Mesenchymal stem cell (in vitro differentiated cells and primary cell): ENCODE data around the gene EPS15. TPM values are rescaled to one million over a fixed set of nuclear protein-coding genes. Genes with fewer than 3 reads are reported as not detected.

ENCODE experiments used
- DNase-seq: peaks from one replicate; pipeline ENCODE4 v3.0.0-alpha.2; 2013
- H2AFZ ChIP-seq: one replicate; pipeline ENCODE4 v1.6.1; 2013; ENCODE audit warnings: low read depth, mild to moderate bottlenecking, control low read depth, inconsistent platforms, low read length, moderate library complexity
- H2AK5ac ChIP-seq: 2 replicates; pipeline ENCODE4 v1.6.1; 2013; ENCODE audit warnings: low read length, moderate library complexity, mild to moderate bottlenecking, inconsistent platforms; ENCODE audit not compliant: severe bottlenecking
- H2BK120ac ChIP-seq: one replicate; pipeline ENCODE4 v1.6.1; 2013; ENCODE audit warnings: low read depth, mild to moderate bottlenecking, inconsistent platforms, low read length, moderate library complexity
- H2BK12ac ChIP-seq, 2 experiments: one replicate each; pipeline ENCODE4 v1.6.1; 2013; ENCODE audit warnings: inconsistent platforms in 2 of 2, low read length in 2 of 2, mild to moderate bottlenecking in 2 of 2, moderate library complexity in 2 of 2, control low read depth in 1 of 2
- H2BK15ac ChIP-seq: one replicate; pipeline ENCODE4 v1.6.1; 2013; ENCODE audit warnings: mild to moderate bottlenecking, low read depth, inconsistent platforms; ENCODE audit not compliant: poor library complexity, severe bottlenecking
- H2BK5ac ChIP-seq: 2 replicates; pipeline ENCODE4 v1.6.1; 2013; ENCODE audit warnings: low read depth, mild to moderate bottlenecking, low read length, control low read depth, inconsistent platforms; ENCODE audit not compliant: poor library complexity, severe bottlenecking
- H3K14ac ChIP-seq, 2 experiments: one replicate each; pipeline ENCODE4 v1.6.1; 2013; ENCODE audit warnings: inconsistent platforms in 2 of 2, low read length in 2 of 2, control low read depth in 1 of 2, mild to moderate bottlenecking in 1 of 2, moderate library complexity in 1 of 2
- H3K18ac ChIP-seq, 2 experiments: one replicate each; pipeline ENCODE4 v1.6.1; 2013; ENCODE audit warnings: inconsistent platforms in 2 of 2, low read length in 2 of 2, control low read depth in 1 of 2, low read depth in 1 of 2, mild to moderate bottlenecking in 1 of 2
- H3K23ac ChIP-seq, 2 experiments: one replicate each; pipeline ENCODE4 v1.6.1; 2013; ENCODE audit warnings: inconsistent platforms in 2 of 2, low read length in 2 of 2, mild to moderate bottlenecking in 2 of 2, moderate library complexity in 2 of 2, control low read depth in 1 of 2
- H3K27ac ChIP-seq: 2 replicates; pipeline ENCODE4 v1.5.1; 2013; ENCODE audit warnings: mild to moderate bottlenecking, moderate library complexity, low read length, control low read depth, inconsistent platforms; ENCODE audit not compliant: poor library complexity, severe bottlenecking
- H3K27me3 ChIP-seq, 2 experiments: 2 replicates each; pipeline versions ENCODE4 v1.6.1 to v1.7.0; 2013; ENCODE audit warnings: low read length in 2 of 2, mild to moderate bottlenecking in 2 of 2, moderate library complexity in 2 of 2, control low read depth in 1 of 2, inconsistent platforms in 1 of 2; ENCODE audit not compliant: control insufficient read depth in 1 of 2, insufficient read depth in 1 of 2
- H3K36me3 ChIP-seq, 2 experiments: 2 replicates each; pipeline versions ENCODE4 v1.6.1 to v1.7.0; 2013; ENCODE audit warnings: low read length in 2 of 2, control low read depth in 1 of 2, inconsistent platforms in 1 of 2, low read depth in 1 of 2, mild to moderate bottlenecking in 1 of 2; ENCODE audit not compliant: insufficient read depth in 2 of 2, control insufficient read depth in 1 of 2
- H3K4ac ChIP-seq, 2 experiments: one replicate each; pipeline ENCODE4 v1.6.1; 2013; ENCODE audit warnings: inconsistent platforms in 2 of 2, low read length in 2 of 2, mild to moderate bottlenecking in 2 of 2, moderate library complexity in 2 of 2, control low read depth in 1 of 2, low read depth in 1 of 2
- H3K4me1 ChIP-seq: 2 replicates; pipeline ENCODE4 v1.6.1; 2013; ENCODE audit warnings: low read depth, low read length, control low read depth; ENCODE audit not compliant: control insufficient read depth, insufficient read depth
- H3K4me2 ChIP-seq: 2 replicates; pipeline ENCODE4 v1.6.1; 2013; ENCODE audit warnings: low read length, mild to moderate bottlenecking, inconsistent platforms; ENCODE audit not compliant: poor library complexity, severe bottlenecking
- H3K4me3 ChIP-seq, 2 experiments: 2 replicates each; pipeline versions ENCODE4 v1.5.1 to v1.7.0; 2013; ENCODE audit warnings: low read length in 2 of 2, mild to moderate bottlenecking in 2 of 2, control low read depth in 1 of 2, low read depth in 1 of 2; ENCODE audit not compliant: insufficient read depth in 1 of 2
- H3K79me1 ChIP-seq: replicated peaks from 2 replicates; pipeline ENCODE4 v1.6.1; 2013; ENCODE audit warnings: mild to moderate bottlenecking, control low read depth, low read length, inconsistent platforms; ENCODE audit not compliant: poor library complexity, severe bottlenecking
- H3K9ac ChIP-seq: 2 replicates; pipeline ENCODE4 v1.7.0; 2013; ENCODE audit warnings: mild to moderate bottlenecking, low read length, moderate library complexity
- H3K9me3 ChIP-seq: 2 replicates; pipeline ENCODE4 v1.7.0; 2013; ENCODE audit warnings: mild to moderate bottlenecking, low read length; ENCODE audit not compliant: control insufficient read depth
- H4K8ac ChIP-seq: one replicate; pipeline ENCODE4 v1.6.1; 2013; ENCODE audit warnings: inconsistent platforms, mild to moderate bottlenecking, low read length, moderate library complexity
- H4K91ac ChIP-seq: one replicate; pipeline ENCODE4 v1.6.1; 2013; ENCODE audit warnings: mild to moderate bottlenecking, low read length, inconsistent platforms
- WGBS: methylation state at CpG from one replicate; pipeline ENCODE4 v1.1.7; 2013; ENCODE audit warnings: mixed read lengths; 5-methylcytosine and 5-hydroxymethylcytosine counted together
- polyA plus RNA-seq, 2 experiments: library from polyadenylated mRNA; stranded (reverse); fragments of 200-250 nt; gene quantifications; one replicate each; pipeline ENCODE4 v1.2.3, GENCODE V29; 2013

EPS15 gene
- 42.9 TPM for polyA plus RNA-seq (2013, experiment 1 of 2)
- 41.3 TPM for polyA plus RNA-seq (2013, experiment 2 of 2)

DNA sequence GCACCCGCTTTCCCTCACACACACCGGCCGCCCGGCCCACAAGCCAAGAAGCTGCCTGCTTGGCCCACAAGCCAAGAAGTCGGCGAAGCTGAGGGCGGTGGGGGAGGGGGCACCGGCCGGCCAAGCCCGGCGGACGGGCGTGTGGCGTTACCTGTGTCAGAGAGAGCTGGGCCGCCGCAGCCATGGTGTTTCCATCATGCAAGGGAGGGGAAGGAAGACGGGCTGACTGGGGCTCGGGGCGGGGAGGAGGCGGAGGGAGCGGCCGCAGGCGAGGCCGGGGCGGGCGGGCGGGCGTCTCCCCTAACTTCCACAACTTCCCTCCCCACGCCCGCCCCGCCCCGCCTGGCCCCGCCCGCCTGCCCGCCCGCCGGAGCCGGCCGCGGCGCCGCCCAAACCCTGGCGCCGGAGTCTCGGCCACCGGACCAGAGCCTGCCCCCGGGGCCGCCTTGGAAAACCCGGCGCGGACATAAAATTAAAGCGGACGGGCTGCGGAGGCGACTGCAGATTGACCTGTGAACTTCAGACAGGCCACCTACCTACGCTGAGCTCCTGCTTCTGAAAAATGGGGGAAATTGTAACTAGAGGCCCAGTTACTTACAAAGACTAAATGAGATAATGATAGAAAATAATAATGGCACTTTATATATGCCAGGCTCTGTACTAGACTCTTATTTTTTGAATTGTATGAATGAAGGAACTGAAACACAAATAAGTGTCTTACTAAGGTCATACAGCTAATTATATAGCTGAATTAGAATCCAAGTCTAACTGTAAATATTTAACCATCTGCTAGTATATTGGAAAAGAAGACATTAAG is at the start of gene EPS15:
Gene EPS15 (minus strand): TSS at position 219 of the 817 bp plus-strand sequence. CDS start 35 bp downstream, at position 184.
- Histone ChIP-seq H2AFZ (peak within 1 kb of the TSS; percentile 55), H2BK5ac (peak within 1 kb of the TSS; percentile 32), H2BK120ac (peak within 1 kb of the TSS; percentile 91), H2AK5ac (no peak within 1 kb of the TSS), H3K4me2 (peak within 1 kb of the TSS; percentile 89), H3K18ac (peak within 1 kb of the TSS; percentile 92 to 95), H3K9ac (peak within 1 kb of the TSS; percentile 94), H3K4me1 (peaks cover 4% of the 10 kb centered on the region), H3K79me1 (peaks cover 4% of the 10 kb centered on the region), H3K9me3 (no peaks in the 10 kb centered on the region), H2BK15ac (peak within 1 kb of the TSS; percentile 96), H3K23ac (peak within 1 kb of the TSS in 1 of 2 experiments; percentile 20), H3K4me3 (peak within 1 kb of the TSS; percentile 75 to 95), H3K4ac (peak within 1 kb of the TSS; percentile 22 to 95), H4K91ac (peak within 1 kb of the TSS; percentile 70), H4K8ac (peak within 1 kb of the TSS; percentile 87), H2BK12ac (peak within 1 kb of the TSS in 1 of 2 experiments; percentile 64), H3K14ac (peak within 1 kb of the TSS in 1 of 2 experiments; percentile 45), H3K36me3 (no peaks in the 10 kb centered on the region), H3K27me3 (no peaks in the 10 kb centered on the region), H3K27ac (no peak within 1 kb of the TSS)
- peak; percentile 79 for DNase-seq
- WGBS = 0% methylated on average over 23 of the region's 56 CpGs

GRCh38 chr1:51568231-51568935 is 49.3 kb upstream of the EPS15 start:
- H4K8ac ChIP-seq = no peak overlapping the region
- no peak overlapping the region for H2BK120ac ChIP-seq
- no peaks in the 10 kb centered on the region for H3K79me1 ChIP-seq
- H3K27me3 ChIP-seq = no peaks in the 10 kb centered on the region
- no peak overlapping the region for H3K23ac ChIP-seq
- H3K4me1 ChIP-seq = peaks cover 4% of the 10 kb centered on the region
- no peak overlapping the region for H2AFZ ChIP-seq
- H2BK15ac ChIP-seq = no peak overlapping the region
- peak overlapping the region; percentile 31 for H3K9ac ChIP-seq
- H3K4me2 ChIP-seq = no peak overlapping the region
- H3K36me3 ChIP-seq = no peaks in the 10 kb centered on the region
- H3K27ac ChIP-seq = no peak overlapping the region
- H3K4me3 ChIP-seq = no peak overlapping the region
- WGBS = 94% methylated on average over 7 of the region's 7 CpGs
- H2BK5ac ChIP-seq = no peak overlapping the region
- no peaks in the 10 kb centered on the region for H3K9me3 ChIP-seq
- H3K18ac ChIP-seq = no peak overlapping the region
- no peak overlapping the region for H2AK5ac ChIP-seq
- H3K14ac ChIP-seq = no peak overlapping the region
- H3K4ac ChIP-seq = no peak overlapping the region
- no peak overlapping the region for H4K91ac ChIP-seq
- no peak for DNase-seq
- H2BK12ac ChIP-seq = no peak overlapping the region

- Histone ChIP-seq H2AFZ (no peak overlapping the region), H2BK5ac (no peak overlapping the region), H3K79me1 (no peaks in the 10 kb centered on the region), H3K4me2 (no peak overlapping the region), H3K36me3 (no peaks in the 10 kb centered on the region), H2BK15ac (no peak overlapping the region), H4K8ac (no peak overlapping the region), H2BK120ac (no peak overlapping the region), H3K27me3 (no peaks in the 10 kb centered on the region), H3K4me3 (no peak overlapping the region), H3K27ac (no peak overlapping the region), H3K23ac (no peak overlapping the region), H3K4me1 (peaks cover 6% of the 10 kb centered on the region), H2AK5ac (no peak overlapping the region), H3K18ac (no peak overlapping the region), H3K14ac (no peak overlapping the region), H2BK12ac (no peak overlapping the region), H4K91ac (no peak overlapping the region), H3K4ac (no peak overlapping the region), H3K9ac (peak overlapping the region; percentile 31), H3K9me3 (no peaks in the 10 kb centered on the region)
- DNase-seq = no peak
These were observed 48.6 kb upstream of the EPS15 start for GRCh38 chr1:51567653-51568052.

- no peak overlapping the region for H2AK5ac ChIP-seq
- H3K4ac ChIP-seq = no peak overlapping the region
- no peak overlapping the region for H2AFZ ChIP-seq
- no peak overlapping the region for H3K18ac ChIP-seq
- no peak overlapping the region for H2BK5ac ChIP-seq
- 94% methylated on average over 2 of the region's 3 CpGs for WGBS
- no peak overlapping the region for H4K8ac ChIP-seq
- no peaks in the 10 kb centered on the region for H3K9me3 ChIP-seq
- no peak overlapping the region for H3K4me3 ChIP-seq
- H2BK120ac ChIP-seq = no peak overlapping the region
- H3K9ac ChIP-seq = no peak overlapping the region
- no peak overlapping the region for H3K14ac ChIP-seq
- H3K4me1 ChIP-seq = peaks cover 6% of the 10 kb centered on the region
- no peak overlapping the region for H2BK15ac ChIP-seq
- H3K27ac ChIP-seq = no peak overlapping the region
- H4K91ac ChIP-seq = no peak overlapping the region
- H3K4me2 ChIP-seq = no peak overlapping the region
- H2BK12ac ChIP-seq = no peak overlapping the region
- H3K27me3 ChIP-seq = no peaks in the 10 kb centered on the region
- H3K36me3 ChIP-seq = no peaks in the 10 kb centered on the region
- H3K79me1 ChIP-seq = no peaks in the 10 kb centered on the region
- H3K23ac ChIP-seq = no peak overlapping the region
- DNase-seq = no peak
These were observed 47.2 kb upstream of the EPS15 start for GRCh38 chr1:51566260-51566659.
